Activated naive CD4-positive, alpha-beta T cell treated with anti-CD3 and anti-CD28 coated beads, Interleukin-2, amount 50 U/mL, for 24 hours (primary cell): ENCODE data around the gene SPECC1L.

Experiments
- H3K27ac Mint-ChIP-seq: one replicate; pipeline ENCODE4 v1.8.0; 2021; ENCODE audit warnings: mild to moderate bottlenecking, mixed read lengths
- H3K27me3 Mint-ChIP-seq: one replicate; pipeline ENCODE4 v1.8.0; 2021; ENCODE audit warnings: mixed read lengths
- H3K36me3 Mint-ChIP-seq: one replicate; pipeline ENCODE4 v1.8.0; 2021; ENCODE audit warnings: mixed read lengths
- H3K4me1 Mint-ChIP-seq: one replicate; pipeline ENCODE4 v1.8.0; 2021; ENCODE audit warnings: mixed read lengths
- H3K4me3 Mint-ChIP-seq: one replicate; pipeline ENCODE4 v1.8.0; 2021; ENCODE audit warnings: mild to moderate bottlenecking, mixed read lengths
- H3K9me3 Mint-ChIP-seq: one replicate; pipeline ENCODE4 v1.8.0; 2021; ENCODE audit warnings: mixed read lengths

The SPECC1L gene

DNA sequence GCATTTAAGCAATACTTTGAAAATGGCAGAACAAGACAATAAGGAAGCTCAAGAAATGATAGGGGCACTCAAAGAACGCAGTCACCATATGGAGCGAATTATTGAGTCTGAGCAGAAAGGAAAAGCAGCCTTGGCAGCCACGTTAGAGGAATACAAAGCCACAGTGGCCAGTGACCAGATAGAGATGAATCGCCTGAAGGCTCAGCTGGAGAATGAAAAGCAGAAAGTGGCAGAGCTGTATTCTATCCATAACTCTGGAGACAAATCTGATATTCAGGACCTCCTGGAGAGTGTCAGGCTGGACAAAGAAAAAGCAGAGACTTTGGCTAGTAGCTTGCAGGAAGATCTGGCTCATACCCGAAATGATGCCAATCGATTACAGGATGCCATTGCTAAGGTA lies 51.9 kb downstream of the SPECC1L start:
- no peaks in the 10 kb centered on the region for H3K9me3 Mint-ChIP-seq
- no peak overlapping the region for H3K27ac Mint-ChIP-seq
- no peak overlapping the region for H3K4me3 Mint-ChIP-seq
- no peaks in the 10 kb centered on the region for H3K27me3 Mint-ChIP-seq
- peaks cover 25% of the 10 kb centered on the region for H3K4me1 Mint-ChIP-seq
- H3K36me3 Mint-ChIP-seq: peaks cover 12% of the 10 kb centered on the region

DNA sequence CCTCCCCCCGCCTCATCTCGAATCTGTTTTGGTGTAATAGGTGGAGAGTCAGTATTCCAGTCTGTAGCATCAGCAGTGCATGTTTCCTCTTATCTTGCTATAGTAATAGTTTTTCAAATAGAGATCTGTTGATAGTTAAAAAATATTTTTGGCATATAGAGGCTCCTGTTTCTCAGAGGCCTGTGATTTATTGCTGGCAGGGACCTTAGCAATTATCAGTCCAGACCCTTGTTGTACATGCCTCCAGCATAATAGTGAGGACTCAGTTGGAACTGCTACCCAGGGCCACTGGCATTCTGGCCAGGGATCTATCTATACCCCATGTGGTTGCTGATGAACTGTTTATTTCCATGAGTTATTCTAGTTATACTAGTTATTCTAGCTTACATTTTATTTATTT lies 52.6 kb downstream of the SPECC1L start:
- Mint-ChIP-seq H3K36me3 (peaks cover 12% of the 10 kb centered on the region), H3K27me3 (no peaks in the 10 kb centered on the region), H3K4me3 (no peak overlapping the region), H3K4me1 (peaks cover 25% of the 10 kb centered on the region), H3K27ac (peak overlapping the region; percentile 46), H3K9me3 (no peaks in the 10 kb centered on the region)

- Mint-ChIP-seq H3K27ac (peak overlapping the region; percentile 77), H3K4me3 (no peak overlapping the region), H3K9me3 (no peaks in the 10 kb centered on the region), H3K4me1 (peaks cover 26% of the 10 kb centered on the region), H3K36me3 (peaks cover 12% of the 10 kb centered on the region), H3K27me3 (no peaks in the 10 kb centered on the region)
Observed at GRCh38 chr22:24323695-24324094, 53.1 kb downstream of the SPECC1L start.

GRCh38 chr22:24324137-24324536 lies 53.5 kb downstream of the SPECC1L start:
- Mint-ChIP-seq H3K27me3 (no peaks in the 10 kb centered on the region), H3K9me3 (no peaks in the 10 kb centered on the region), H3K36me3 (peaks cover 10% of the 10 kb centered on the region), H3K4me3 (peak overlapping the region; percentile 2), H3K27ac (peak overlapping the region; percentile 77), H3K4me1 (peaks cover 30% of the 10 kb centered on the region)

DNA sequence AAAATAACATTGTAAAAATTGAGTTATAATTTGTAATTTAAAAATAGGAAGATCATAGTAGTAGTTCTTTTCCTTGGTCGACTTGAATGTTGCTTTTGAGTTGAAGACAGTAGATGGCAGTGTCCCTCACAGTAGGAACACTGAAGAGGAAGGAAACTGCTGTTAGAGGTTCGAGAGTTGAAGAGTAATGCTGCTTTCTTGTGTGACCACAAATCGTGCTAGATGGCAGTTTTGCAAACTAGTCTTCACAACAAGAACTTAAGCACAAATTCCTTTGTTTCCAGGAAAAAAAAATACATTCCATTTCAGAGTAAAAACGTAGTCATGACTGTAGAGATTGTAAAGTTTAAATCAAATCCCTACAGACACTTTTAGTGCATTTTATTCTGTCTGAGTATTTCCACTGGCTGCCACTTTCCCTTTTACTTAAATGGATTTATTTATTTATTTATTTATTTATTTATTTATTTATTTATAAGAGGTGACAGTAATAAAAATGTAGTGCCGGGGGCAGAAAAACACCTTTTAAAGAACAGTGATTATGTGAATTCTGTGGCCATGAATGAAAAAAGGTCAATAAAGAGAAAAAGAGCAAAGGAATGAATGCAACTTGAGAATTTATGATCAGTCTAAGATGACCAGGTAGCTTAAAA lies 54.6 kb downstream of the SPECC1L start:
- Mint-ChIP-seq H3K27ac (no peak overlapping the region), H3K27me3 (no peaks in the 10 kb centered on the region), H3K4me1 (peaks cover 37% of the 10 kb centered on the region), H3K4me3 (no peak overlapping the region), H3K9me3 (no peaks in the 10 kb centered on the region), H3K36me3 (peaks cover 12% of the 10 kb centered on the region)

DNA sequence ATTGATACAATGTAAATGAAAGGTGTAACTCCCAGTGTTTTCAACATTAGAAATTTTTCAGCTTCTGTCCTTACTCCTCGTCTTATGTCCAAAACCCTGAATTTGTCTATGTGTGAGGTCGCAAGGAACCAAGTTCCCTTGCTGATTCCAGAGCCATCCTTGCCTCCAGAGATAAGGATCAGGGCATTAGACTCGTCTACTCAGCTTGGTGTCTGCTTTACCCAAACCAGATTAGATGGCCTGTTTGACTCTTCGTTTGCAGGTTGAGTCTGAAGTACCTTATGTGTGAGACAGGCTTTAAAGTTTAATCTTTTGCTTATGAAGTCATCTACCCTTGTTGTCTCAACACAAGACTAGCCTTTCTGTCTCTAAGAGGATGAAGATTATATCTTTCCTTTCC lies 55.6 kb downstream of the SPECC1L start:
- Mint-ChIP-seq H3K27ac (no peak overlapping the region), H3K36me3 (peaks cover 12% of the 10 kb centered on the region), H3K9me3 (no peaks in the 10 kb centered on the region), H3K4me3 (no peak overlapping the region), H3K4me1 (peaks cover 37% of the 10 kb centered on the region), H3K27me3 (no peaks in the 10 kb centered on the region)

DNA sequence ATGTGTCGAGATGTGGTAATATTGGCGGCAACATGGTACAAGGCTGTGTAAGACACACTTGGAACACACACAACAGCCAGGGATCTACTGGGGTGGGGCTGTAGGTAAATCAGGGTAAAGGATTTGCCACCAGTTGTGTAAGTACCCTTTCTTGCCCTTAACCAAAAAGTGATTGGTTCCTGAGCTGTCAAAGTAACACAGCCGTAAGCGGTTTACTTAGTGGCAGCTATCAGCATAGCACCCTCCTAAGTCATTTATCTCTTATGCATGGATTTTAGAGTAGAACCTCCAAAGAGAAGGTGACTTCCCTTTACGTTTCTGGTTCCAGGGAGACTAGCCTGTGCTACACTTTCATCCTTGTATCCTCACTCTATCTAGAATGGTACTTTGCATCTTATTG lies 57.2 kb downstream of the SPECC1L start:
- peaks cover 12% of the 10 kb centered on the region for H3K36me3 Mint-ChIP-seq
- peaks cover 37% of the 10 kb centered on the region for H3K4me1 Mint-ChIP-seq
- no peaks in the 10 kb centered on the region for H3K9me3 Mint-ChIP-seq
- no peak overlapping the region for H3K27ac Mint-ChIP-seq
- H3K4me3 Mint-ChIP-seq: no peak overlapping the region
- no peaks in the 10 kb centered on the region for H3K27me3 Mint-ChIP-seq

DNA sequence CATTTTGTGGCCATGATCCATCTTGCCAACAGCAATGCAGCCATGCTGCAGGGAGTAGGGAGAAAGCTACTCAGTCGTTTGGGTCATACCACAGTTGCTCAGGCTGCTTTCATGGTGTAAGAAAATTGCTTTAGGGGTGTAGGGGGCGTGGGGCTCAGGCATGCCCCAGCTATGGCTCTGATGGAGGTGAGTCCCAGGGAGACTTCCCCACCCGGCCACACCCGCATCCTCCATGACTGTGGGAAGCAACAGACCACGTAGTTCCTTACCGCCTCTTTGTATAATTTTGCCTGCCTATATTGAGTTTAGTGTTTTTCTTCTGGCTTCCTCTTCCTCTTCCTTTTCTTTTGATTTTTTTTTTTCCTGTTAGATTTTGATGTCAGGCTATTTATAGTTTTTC lies 58.8 kb downstream of the SPECC1L start:
- Mint-ChIP-seq H3K4me3 (no peak overlapping the region), H3K9me3 (no peaks in the 10 kb centered on the region), H3K27me3 (no peaks in the 10 kb centered on the region), H3K36me3 (peaks cover 11% of the 10 kb centered on the region), H3K27ac (no peak overlapping the region), H3K4me1 (peaks cover 32% of the 10 kb centered on the region)

- no peaks in the 10 kb centered on the region for H3K27me3 Mint-ChIP-seq
- H3K9me3 Mint-ChIP-seq: no peaks in the 10 kb centered on the region
- H3K27ac Mint-ChIP-seq: no peak overlapping the region
- peaks cover 16% of the 10 kb centered on the region for H3K36me3 Mint-ChIP-seq
- H3K4me1 Mint-ChIP-seq: peaks cover 30% of the 10 kb centered on the region
- H3K4me3 Mint-ChIP-seq: no peak overlapping the region
Observed at GRCh38 chr22:24330636-24331035, 60.0 kb downstream of the SPECC1L start.

DNA sequence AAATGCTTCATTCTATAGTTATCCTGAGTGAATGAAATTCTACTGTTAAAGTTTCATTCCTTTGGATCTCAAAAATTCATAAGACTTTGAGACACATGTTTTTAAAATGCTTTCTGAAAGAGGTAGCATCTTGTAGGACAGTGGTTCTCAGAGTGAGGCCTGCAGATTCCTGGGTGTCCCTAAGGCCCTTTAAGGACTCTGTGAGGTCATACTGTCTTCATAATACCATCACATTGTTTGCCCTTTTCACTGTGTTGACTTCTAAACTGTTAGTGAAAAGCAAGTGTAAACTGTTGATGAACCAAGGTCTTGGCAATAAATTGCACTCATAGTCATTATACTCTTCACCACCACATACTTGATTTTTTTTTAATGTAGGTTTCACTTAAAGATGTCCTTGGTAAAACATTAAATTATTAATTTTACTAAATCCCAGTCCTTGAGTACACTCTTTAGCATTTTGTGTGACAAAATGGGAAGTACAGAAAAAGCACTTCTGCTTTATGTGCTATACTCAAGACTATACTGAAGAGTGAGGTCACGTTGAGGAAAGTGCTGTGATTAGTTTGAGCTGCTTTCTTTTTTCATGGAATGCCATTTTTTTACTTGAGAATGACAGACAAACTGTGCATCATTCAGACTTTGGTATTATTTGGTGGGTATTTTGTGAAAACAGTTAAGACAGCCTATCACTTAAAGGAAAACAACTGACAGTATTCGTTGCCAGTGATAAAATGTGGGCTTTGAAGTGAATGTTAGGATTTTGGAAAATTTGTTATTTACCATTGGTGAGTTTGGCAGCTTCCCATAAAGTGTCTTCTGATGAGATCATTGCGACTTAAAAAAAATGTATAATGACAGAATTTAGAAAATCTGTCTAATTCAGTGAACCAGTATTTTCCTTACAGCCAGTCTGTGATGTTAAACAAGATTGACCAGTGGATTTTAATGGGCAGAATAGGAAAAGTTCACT lies 61.1 kb downstream of the SPECC1L start:
- Mint-ChIP-seq H3K36me3 (peaks cover 13% of the 10 kb centered on the region), H3K9me3 (no peaks in the 10 kb centered on the region), H3K4me3 (no peak overlapping the region), H3K4me1 (peaks cover 26% of the 10 kb centered on the region), H3K27ac (no peak overlapping the region), H3K27me3 (no peaks in the 10 kb centered on the region)

- no peaks in the 10 kb centered on the region for H3K9me3 Mint-ChIP-seq
- H3K4me3 Mint-ChIP-seq: no peak overlapping the region
- H3K27me3 Mint-ChIP-seq: no peaks in the 10 kb centered on the region
- no peak overlapping the region for H3K27ac Mint-ChIP-seq
- peaks cover 15% of the 10 kb centered on the region for H3K36me3 Mint-ChIP-seq
- H3K4me1 Mint-ChIP-seq: peaks cover 26% of the 10 kb centered on the region
Observed at GRCh38 chr22:24333301-24333700, 62.7 kb downstream of the SPECC1L start.

DNA sequence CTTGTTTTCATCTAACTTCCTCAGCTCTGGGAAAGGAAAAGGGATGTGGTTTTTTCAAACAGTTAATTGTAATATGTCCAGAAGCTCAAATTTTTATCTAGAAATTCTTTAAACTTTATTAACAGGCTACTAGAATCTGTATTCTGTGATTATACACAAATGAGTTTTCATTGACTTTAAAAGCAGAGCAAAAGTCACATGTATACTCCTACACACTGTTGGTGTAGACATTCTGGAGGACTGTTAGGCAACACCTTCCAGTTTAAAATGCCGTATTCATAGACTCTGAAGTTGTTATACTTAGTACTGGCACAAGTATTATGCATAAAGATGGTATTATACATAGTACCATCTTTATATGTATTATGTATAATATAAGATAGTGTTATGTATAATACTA lies 64.9 kb downstream of the SPECC1L start:
- no peaks in the 10 kb centered on the region for H3K27me3 Mint-ChIP-seq
- no peak overlapping the region for H3K4me3 Mint-ChIP-seq
- no peak overlapping the region for H3K27ac Mint-ChIP-seq
- peaks cover 10% of the 10 kb centered on the region for H3K36me3 Mint-ChIP-seq
- H3K9me3 Mint-ChIP-seq: no peaks in the 10 kb centered on the region
- peaks cover 13% of the 10 kb centered on the region for H3K4me1 Mint-ChIP-seq

DNA sequence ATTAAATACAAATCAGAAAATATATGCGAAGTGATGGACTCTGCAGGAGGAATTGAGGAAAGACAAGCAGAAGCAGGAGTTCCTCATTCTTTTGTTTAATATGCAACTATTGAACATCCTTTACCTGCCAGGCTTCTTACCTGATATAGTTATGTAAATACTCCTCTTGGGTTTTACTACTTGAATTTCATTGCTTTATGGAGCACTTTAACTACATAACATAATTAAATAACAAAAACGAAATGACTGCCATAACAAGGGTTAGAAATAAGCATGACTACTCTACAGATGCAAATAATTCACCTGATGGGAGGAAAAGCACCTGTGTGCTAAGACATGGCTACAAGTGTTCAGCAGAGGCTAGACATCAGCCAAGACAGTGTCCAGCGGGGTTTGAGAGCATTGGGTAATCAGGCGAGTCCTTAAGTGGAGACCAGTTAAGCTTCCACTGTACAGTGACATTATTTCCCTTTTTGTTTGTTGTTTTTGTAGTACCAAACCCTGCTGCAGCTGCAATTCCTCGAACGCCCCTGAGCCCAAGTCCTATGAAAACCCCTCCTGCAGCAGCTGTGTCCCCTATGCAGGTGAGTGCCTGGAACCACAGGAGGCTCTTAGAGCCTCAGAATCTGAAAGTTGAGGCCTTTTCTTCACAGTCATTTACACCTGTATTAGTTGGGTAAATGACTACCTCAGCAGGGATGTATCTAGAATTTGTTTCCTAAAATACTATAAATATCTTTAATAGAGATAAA lies 67.4 kb downstream of the SPECC1L start:
- peaks cover 13% of the 10 kb centered on the region for H3K4me1 Mint-ChIP-seq
- no peak overlapping the region for H3K4me3 Mint-ChIP-seq
- peaks cover 9% of the 10 kb centered on the region for H3K36me3 Mint-ChIP-seq
- no peak overlapping the region for H3K27ac Mint-ChIP-seq
- no peaks in the 10 kb centered on the region for H3K9me3 Mint-ChIP-seq
- H3K27me3 Mint-ChIP-seq: no peaks in the 10 kb centered on the region

GRCh38 chr22:24338726-24339451 lies 68.3 kb downstream of the SPECC1L start:
- Mint-ChIP-seq H3K27me3 (no peaks in the 10 kb centered on the region), H3K4me3 (no peak overlapping the region), H3K4me1 (peaks cover 13% of the 10 kb centered on the region), H3K36me3 (peaks cover 9% of the 10 kb centered on the region), H3K9me3 (no peaks in the 10 kb centered on the region), H3K27ac (no peak overlapping the region)

- H3K36me3 Mint-ChIP-seq: peaks cover 9% of the 10 kb centered on the region
- H3K27ac Mint-ChIP-seq: no peak overlapping the region
- H3K4me3 Mint-ChIP-seq: no peak overlapping the region
- no peaks in the 10 kb centered on the region for H3K9me3 Mint-ChIP-seq
- H3K4me1 Mint-ChIP-seq: peaks cover 10% of the 10 kb centered on the region
- no peaks in the 10 kb centered on the region for H3K27me3 Mint-ChIP-seq
Observed at GRCh38 chr22:24339452-24339747, 68.8 kb downstream of the SPECC1L start.
